ENCODE data around the gene PRR5L.
"Not testable (repeated sequence)": the region's sequence is repeated elsewhere in the genome, so short reads cannot be mapped to it uniquely, and the experiment has no call there.

DNA sequence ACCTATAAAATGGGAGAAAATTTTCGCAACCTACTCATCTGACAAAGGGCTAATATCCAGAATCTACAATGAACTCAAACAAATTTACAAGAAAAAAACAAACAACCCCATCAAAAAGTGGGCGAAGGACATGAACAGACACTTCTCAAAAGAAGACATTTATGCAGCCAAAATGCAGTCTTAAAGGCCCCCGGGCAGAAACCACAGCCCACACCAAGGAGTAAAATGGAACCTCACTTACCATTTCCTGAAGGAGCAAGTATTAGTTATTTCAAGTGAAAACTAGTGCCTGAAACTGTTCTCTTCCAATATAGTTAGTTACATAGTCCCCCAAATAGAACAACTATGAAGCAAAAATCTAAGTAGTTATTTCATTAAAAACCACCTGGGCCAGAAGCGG is 187.0 kb downstream of the PRR5L start:
- not testable (repeated sequence) for TF ChIP-seq ZNF510 (tag by site-specific recombination; IDR thresholded peaks at IDR 0.05; ENCODE audit: insufficient replicate concordance); ZNF629 (tag by site-specific recombination; IDR thresholded peaks at IDR 0.05)
- TF ChIP-seq, protein P1, sequence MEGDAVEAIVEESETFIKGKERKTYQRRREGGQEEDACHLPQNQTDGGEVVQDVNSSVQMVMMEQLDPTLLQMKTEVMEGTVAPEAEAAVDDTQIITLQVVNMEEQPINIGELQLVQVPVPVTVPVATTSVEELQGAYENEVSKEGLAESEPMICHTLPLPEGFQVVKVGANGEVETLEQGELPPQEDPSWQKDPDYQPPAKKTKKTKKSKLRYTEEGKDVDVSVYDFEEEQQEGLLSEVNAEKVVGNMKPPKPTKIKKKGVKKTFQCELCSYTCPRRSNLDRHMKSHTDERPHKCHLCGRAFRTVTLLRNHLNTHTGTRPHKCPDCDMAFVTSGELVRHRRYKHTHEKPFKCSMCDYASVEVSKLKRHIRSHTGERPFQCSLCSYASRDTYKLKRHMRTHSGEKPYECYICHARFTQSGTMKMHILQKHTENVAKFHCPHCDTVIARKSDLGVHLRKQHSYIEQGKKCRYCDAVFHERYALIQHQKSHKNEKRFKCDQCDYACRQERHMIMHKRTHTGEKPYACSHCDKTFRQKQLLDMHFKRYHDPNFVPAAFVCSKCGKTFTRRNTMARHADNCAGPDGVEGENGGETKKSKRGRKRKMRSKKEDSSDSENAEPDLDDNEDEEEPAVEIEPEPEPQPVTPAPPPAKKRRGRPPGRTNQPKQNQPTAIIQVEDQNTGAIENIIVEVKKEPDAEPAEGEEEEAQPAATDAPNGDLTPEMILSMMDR (tag by site-specific recombination; IDR thresholded peaks at IDR 0.05) = not testable (repeated sequence)

Data from HEK293 (cell line).